ENCODE data around the gene C20orf204.

Gene C20orf204

DNA sequence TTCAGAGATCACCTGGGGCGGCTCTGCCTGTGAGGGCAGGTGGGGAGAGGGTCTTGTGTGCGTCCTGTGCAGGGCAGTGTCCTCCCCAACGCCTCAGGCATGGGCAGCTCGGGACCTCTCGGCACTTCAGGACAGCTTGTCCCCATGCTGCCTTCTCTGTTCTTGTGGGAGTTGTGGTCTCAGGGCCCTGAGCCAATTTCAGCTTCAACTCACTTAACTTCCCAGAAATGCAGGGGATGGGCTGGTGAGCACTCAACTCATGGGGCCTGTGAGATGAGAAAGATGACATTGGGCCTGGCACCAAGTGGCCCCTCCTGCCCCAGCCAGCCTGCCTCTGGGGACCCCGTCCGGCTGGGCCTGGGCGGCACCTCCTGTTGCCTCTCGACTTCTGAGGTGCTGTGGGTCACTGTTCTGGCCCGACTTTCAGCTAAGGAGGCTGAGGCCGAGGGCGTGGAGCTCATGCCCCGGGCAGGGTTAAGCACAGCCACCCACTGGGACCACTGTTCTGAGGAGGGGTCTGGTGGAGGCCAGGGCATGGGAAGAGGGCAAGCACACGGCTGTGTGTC lies 36.6 kb downstream of the C20orf204 start:
- no peak for DNase-seq (ENCODE audit: low read depth)

DNA sequence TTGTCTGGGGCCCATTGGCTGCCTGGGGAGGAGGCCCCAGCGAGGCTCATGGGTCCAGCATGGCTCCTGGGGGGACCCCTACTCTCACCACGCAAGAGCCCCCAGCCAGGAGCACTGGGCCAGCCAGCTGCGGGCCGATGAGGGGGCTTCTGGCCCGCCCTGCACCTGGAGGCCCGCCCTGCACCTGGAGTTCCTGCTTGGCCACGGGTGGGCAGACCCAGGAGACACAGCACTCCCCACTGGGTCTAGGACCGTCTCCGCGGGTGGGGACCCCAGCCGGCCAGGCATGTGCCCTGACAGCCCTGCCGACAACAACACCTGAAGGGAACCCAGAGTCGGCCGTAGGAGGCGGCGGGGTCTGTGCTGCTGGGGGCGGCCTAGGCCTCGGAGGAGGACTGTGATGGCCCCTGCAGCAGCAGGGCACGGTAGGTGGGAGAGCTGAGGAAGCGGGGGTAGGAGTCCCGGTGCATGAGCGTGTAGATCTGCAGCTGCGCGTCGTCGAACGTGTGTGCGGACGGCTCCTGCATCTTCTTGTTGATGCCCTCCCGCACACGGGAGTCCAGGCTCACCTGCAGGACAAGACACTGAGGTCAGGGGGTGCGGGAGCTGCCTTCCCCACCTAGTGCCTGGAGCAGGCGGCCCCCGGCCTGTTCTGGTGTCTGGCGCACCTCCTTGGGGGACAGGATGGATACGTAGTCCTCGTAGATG lies 37.6 kb downstream of the C20orf204 start:
- DNase-seq (ENCODE audit: low read depth) = no peak

DNA sequence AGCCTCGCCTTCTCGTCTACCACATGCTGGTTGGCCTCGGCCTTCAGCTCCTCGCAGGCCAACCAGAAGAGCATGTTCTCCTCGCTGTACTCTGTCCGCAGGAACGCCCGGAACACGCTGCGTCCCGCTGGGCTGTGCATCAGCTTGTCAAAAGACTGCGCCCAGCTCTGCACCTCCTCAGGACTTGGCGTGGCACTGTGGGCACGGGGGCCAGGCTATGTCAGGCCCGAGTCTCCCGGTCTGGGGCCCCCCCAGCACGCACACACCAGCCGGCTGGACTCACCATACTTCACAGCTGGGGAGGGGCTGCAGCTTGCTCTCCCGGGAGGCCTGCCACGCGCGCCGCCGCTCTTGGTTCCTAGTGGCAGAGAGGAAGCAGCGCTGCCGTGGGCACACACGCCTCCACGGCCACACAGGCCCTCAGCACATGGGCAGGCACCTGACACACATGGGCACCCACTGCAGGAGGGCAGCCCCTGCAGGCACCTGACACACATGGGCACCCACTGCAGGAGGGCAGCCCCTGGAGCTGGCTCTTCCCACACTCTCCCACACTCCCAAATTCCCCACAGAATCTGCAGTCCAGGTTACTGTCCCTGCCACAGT lies 38.3 kb downstream of the C20orf204 start:
- DNase-seq (ENCODE audit: low read depth) = no peak

DNA sequence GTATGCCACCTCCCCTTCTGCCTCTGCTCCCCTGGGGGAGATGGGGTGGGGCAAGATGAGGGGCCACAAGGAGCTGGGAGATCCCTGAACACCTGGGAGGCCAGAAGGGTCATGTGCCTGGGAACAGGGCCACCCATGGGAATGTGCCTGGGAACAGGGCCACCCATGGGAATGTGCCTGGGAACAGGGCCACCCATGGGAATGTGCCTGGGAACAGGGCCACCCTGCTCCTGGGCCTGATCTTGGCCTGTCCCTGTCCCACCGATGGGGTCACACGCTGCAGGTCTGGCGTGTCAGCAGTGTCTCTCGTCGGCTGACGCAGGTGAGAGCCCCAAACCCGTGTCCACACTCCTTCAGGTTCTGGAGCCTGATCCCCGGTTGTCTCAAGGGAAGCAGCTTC lies 39.0 kb downstream of the C20orf204 start:
- DNase-seq (ENCODE audit: low read depth) = no peak

DNA sequence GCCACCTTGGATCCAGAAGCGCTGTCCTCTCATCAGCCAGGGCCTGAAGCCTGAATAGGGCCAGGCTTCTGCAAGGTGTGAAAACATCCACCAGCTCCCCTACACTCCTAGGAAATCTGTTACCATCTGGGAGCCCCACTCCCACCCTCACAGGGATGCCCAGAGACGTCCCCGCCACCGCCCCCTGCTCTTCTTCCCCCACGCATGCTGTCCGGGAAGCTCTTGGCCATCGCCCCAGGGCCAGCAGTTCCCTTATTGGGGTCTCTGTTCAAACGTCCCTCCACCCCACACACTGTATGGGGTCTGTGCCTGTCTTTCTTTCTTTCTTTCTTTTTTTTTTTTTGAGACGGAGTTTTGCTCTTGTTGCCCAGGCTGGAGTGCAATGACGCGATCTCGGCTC lies 39.6 kb downstream of the C20orf204 start:
- DNase-seq (ENCODE audit: low read depth) = no peak

DNA sequence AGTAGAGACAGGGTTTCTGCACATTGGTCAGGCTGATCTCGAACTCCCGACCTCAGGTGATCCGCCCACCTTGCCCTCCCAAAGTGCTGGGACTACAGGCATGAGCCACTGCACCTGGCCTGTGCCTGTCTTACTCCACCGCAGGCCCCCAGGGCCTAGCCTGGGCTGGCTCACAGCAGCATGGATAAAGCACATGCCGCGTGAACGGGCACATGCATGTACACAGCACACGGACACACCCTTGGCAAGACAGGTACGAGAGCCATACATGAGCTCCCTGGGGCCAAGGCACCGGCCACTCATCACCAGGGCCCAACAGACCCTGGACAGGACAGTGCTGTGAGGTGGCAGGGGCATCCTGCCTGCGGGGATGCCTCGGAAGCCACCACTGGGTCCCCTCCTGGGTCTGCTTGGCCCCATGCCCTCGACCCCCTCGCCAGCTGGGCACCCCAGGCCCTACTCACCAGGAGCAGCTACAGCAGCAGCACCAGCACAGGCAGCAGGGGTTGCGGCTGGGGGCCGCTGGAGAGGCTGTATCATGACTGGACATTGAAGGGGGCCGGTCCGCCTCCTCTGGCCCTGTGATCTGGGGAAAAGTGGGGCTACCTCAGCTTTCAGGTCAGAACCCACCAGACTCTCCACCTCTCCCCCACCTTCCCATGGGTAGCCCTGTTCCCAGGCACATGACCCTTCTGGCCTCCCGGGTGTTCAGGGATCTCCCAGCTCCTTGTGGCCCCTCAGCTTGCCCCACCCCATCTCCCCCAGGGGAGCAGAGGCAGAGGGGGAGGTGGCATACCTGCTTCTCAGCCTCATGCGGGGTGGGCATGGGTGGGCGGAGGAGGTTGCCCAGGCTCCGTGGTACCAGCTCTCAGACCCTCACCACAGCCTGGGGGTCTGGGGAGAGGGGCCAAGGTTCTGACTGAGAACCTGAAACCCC lies 40.3 kb downstream of the C20orf204 start:
- no peak for DNase-seq (ENCODE audit: low read depth)

DNA sequence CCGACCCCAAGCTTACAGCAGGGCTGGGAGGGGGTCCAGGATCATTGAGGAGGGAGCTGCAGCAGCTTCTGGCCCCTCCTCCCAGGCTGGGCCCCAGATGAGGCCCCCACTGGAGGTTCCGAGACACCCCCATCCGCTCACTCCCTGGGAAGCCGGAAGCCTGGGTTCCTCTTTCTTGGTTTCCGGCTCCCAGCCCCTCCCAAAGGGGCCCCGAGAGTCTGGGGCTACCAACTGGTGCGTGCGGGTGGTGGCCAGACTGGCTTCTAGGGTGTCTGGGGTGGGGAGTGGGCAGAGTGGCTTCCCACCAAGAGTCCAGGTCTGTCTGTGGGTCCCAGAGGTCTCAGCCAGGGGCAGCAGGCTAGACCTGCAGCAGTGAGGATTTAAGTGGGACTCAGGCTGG lies 41.1 kb downstream of the C20orf204 start:
- no peak for DNase-seq (ENCODE audit: low read depth)

DNA sequence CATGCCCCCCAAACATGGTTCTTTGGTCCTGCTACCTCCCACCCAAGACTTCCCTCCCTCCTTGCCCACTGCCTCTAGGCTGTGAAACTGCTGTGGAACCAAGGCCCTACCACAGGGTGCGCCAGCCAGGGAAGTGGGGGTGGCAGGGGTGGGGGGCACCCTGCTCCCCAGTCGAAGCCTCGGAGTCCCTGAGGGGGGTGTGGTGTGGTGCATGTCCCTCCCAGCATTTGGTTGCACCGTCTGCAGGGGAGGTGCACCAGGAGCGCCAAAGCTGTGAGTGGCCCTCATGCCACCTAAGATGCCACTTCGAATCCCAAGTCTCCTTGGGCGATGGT lies 41.5 kb downstream of the C20orf204 start:
- DNase-seq (ENCODE audit: low read depth) = no peak

DNA sequence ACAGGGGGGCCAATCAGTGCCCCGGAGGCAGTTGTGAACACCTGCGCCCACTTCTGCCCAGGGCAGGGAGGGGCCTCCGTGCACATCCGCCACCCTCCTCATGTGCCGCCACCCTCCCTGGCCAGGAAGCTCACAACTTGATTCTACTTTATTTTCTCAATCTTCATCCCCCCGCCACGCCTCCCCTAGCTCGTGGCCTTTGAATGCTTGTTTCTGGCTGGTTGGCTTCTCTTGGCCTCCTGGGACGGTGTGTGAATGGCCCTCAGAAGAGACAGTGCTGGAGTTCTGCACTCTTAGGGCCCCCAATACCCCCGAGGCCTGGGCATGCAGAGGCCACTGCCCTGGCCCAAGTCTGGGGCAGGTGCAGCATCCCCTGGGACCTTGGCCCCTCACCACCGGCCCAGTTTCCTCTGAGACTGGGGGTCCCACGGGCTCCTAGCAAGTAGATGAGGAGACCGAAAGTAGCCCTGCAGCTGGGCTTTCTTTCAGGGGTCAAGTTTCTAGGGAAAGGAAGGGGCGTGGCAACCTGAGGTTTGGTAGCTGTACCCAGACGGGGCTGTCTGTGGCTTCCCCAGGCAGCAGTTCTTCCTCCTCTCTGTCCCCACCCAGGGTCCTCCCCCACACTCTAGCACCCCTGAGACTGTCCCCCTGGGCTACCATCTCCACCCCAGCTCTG lies 42.0 kb downstream of the C20orf204 start:
- DNase-seq (ENCODE audit: low read depth) = no peak

DNA sequence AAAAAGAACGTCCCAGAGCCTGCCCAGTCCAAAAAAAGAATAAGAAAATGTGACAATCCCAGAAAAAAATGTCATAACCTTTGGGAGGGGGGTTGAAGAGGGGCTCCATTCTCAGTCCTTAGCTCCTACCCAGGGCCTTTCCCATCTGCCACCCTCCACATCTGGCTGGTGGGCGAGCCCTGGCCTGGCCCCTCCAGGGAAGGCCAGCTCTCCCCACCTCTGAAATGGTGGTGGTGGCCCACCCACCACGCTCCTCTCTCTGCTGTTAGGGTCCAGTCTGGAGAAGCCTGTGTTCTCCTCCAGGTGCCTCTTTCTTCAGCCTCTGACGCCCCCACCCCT lies 42.9 kb downstream of the C20orf204 start:
- DNase-seq (ENCODE audit: low read depth) = no peak

DNA sequence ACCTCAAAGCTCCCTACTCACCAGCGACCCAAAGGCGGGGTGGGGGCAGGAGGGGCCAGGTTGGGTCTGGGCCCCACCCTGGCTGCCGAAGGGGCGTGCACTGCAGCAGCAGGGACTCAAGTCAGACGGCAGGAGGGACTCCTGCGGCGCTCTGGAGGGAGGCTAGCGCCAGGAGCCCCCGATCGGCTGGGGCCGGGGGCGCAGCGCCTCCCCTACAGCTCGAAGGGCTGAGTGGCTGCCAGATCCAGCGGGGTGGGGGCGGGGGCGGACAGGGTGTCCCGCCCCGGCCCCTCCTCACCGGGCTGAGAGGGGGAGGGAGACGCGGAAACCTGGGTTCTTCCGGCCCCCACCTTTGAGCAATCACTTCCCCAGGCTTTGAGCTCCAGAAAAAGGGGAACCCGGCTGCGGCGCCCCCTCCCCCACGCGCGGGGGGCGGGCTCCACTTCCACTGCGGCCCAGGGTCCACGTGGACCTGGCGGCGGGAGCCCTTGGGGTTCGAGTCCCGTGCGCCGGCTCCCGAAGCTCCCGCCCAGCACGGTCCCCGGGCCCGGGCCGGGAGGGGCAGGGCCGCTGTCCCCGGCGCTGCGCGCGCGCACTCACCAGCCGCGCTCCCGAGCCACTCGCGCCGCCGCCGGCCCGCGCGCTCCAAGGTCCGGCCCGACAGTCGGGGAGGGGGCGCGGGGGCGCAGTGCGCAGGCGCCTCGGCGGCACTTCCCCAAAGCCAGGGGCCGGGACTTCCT lies 43.5 kb downstream of the C20orf204 start, which contains the start of gene RGS19:
RGS19 (minus strand) TSS at position 246 of the 740 bp plus-strand sequence. CDS start 2,632 bp downstream, outside the sequence.
- peak; percentile 62 for DNase-seq (ENCODE audit: low read depth)

DNA sequence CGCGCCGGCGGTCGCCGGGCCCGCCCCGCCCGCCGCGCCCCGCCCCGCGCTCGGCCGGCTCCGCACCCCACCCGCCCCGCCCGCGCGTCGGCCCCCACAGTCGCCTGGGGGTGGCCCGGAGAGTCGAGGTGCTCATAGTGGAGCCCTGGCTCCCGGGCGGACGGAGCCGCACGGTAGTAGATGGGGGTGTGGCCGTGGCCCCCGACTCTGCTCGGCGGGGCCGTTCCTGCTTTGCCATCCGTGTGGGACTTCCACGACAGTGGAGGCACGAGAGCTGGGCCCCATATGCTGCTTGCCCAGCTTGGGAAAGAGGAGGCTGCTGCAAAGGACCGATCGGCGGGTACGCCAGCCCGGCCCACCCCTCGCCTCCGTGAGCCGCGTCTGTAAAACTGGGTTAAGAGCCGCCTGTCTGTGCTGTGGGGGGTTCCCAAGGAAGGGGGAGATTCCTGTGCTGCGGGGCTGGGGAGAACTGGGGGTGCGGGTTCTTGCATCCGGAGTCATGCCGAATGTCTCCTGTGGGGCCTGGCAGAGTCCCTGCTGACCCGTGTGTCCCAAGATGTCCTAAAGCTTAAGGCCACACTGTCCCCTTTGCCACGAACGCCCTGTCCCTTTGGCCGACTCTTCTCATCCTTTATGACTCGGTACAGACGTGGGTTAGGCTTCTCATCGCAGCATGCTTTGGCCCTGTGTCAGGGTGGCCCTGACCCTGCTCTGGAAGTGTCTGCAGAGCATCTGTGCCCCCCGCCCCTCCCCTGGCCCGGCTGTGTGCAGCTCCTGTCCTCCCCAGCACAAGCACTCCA lies 44.2 kb downstream of the C20orf204 start, which contains the start of gene OPRL1:
OPRL1 (plus strand) TSS at position 70 of the 800 bp plus-strand sequence. CDS start 12,639 bp downstream, outside the sequence.
- no peak for DNase-seq (ENCODE audit: low read depth)

DNA sequence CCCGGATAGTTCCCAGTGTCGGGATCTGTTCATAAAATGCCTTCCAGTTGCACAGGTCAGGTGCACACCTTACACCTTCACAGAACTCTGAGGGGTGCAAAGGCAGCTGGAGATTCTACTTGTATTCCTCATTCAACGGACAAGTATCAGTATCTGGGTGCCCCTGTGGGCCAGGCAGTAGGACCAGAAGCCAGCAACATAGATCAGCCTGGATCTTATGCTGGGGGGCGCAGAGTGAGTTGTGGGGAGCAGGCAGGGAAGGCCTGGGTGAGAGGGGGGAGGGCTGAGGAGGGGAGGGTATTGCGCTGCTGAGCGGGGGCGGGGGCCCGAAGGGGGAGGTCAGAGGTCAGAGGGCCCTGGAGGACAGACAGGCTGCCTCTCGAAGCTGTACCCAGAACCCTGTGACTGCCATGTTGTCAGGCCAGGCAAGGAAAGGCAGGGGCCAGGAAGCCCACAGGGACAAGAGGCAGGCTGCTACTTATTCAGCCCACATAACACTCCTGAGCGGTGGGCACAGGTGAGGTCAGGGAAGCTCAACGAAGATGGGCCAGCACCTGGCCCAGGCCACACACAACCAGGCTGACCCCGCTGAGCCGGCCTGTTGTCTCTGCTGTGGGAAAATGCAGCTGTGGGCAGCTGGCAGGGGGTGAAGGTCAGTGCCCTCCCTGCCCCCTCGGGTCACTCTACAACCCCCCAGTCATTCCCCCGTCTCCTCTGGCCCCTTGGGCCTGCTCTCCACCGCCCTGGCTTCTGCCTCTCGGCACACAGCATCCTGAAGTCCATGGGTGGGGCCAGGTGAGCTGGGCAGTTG lies 45.0 kb downstream of the C20orf204 start:
- DNase-seq (ENCODE audit: low read depth) = no peak

DNA sequence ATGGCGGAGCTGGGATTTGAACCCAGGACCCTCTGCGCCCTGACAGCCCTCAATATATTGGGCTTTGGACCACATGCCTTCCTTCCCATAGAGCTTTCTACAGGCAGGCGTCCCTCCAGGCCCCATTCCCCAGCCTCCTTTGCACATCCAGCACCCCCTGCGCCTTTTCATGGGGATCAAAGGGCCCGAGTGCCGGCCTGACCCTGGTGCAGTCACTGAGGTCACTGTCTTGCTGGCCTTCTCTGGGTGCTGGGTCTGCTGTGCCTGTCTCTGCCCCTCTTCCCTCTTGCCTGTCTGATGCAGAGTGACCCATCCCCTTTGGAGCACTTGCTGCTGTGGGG lies 45.6 kb downstream of the C20orf204 start:
- DNase-seq (ENCODE audit: low read depth) = no peak

DNA sequence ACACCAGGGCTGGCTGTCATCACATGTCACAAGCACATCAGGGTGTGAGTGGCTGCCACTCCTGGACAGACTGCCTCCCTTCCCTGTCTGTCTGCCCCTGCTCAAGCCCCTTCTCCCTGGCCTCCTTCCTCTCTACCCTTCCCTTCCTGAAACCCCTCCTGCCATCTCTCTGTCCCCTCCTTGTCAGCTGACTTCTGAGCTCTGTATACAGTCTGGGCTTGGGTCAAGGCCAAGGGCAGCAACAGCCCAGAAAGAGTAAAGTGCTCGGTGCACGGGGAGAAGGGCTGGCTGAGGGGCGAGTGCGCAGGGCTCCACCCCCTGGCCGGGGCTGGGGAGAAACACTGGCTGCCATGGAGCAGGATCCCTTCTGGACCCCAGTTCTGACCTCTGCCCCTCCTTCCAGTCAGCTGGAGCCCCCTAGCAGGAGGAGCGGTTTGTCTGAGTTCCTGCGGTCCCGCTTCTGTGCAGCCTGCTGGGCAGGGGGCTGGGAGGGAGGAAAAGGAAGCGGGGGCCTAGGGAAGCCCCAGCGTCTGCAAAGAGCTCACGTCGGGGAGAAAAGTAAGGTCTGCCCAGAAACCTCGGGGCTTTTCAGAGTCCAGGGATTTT lies 46.2 kb downstream of the C20orf204 start:
- no peak for DNase-seq (ENCODE audit: low read depth)

DNA sequence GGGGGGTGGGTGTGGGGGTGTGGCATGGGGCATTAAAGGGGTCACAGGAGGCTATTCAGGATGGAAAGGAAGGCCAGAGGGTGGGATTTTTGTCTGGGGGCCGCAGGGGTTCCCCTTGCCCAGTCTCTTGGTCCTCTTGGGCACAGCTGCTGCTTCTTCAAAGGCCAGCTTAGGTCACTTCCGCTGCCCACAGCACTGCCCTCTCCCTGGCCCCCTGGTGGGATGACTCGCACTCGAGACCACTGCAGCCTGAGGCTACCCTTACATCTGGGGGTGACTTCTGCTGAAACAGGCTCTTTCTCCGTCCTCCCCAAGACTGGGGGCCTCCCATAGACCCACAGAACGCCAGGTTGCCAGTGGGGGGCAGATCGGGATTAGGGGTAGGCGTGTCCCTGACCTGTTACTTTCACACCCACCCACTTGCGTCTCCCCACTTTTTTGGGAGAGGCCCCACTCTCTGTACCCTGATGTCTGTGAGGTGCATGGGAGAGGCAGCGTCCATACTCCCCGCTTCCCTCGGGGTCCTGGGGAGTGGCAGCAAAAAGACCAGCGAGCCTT lies 46.9 kb downstream of the C20orf204 start:
- DNase-seq (ENCODE audit: low read depth) = no peak

DNA sequence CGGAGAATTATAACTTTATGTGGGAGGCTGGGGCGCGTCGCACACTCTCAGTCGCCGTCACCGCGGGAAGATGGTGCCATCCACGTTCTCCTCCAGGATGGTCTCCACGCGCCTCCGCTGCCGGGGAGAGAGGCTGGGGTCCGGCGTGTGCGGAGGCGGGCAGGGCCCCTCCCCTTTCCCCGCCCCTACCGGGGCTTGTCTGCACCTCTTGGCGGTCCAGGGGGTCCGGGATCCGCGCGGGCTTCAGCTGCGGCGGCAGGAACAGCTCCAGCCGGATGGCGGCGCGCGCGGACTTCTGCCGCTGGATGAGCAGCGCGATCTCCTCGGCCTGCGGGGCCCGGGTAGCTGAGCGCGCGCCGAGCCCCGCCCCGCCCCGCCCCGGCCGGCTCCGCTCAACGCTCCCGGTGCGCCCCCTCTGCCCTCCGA lies 47.4 kb downstream of the C20orf204 start:
- peak; percentile 52 for DNase-seq (ENCODE audit: low read depth)

DNA sequence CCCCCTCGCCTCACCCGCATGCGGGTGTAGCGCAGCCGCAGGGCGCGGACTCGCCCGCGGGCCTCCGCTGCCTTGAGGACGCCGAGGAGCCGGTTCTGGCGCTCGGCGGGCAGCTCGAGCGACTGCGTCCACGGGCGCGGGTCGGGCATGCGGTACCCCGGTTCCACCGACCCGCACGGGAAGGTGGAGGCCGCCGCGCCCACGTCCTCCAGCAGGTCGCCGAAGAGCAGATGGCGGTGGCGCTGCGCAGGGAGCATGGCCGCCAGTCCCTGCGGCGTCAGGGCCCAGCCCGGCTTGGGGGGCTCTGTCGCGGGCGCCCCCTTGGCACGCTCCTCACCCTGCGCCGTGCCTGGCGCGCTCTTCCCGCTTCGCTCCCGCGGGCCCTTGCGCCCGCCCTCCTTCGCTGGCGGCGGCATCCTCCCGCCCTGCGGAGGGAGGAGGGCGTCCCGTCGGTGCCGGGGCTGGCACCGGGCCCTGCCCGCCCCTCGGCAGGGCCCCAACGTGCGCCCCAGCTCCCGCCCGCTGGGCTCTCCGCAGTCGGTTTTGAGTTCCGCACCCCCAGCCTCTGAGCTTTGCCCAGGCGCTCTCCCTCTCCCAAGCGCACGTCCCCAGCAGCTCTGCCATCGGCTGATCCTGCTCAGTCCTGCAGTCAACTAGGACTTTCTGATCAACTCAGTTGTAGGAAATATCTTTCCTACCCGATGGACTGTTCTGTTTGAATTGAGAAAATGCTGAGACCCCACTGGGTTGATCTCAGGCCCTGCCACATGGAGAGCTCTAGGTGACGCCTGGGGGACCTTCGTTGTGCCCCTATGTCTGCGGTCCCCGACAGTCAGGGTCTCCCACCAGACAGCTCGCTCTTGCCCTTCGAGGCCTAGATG lies 48.1 kb downstream of the C20orf204 start, which contains the start of gene LKAAEAR1:
LKAAEAR1 (minus strand) TSS at position 595 of the 881 bp plus-strand sequence; CDS start at position 416, 179 bp downstream.
- no peak for DNase-seq (ENCODE audit: low read depth)
